Measurements from ENCODE around the gene FANCC. TPM values are rescaled to one million over a fixed set of nuclear protein-coding genes. Genes with fewer than 3 reads are reported as not detected.
A peak's percentile ranks its signal among the peaks of the same experiment; 100 is the strongest.

The FANCC gene
- total RNA-seq, 2 donors from 2014 or later: 4.9 to 21.2 TPM

GRCh38 chr9:95108777-95109176 lies 208.7 kb downstream of the FANCC start:
- Histone ChIP-seq H3K36me3 (no peaks in the 10 kb centered on the region), H3K27ac (peak overlapping the region in 1 of 2 donors; percentile 36), H3K27me3 (replicated peaks; ENCODE audit: insufficient read depth) (no peaks in the 10 kb centered on the region), H3K9me3 (no peaks in the 10 kb centered on the region), H3K4me1 (replicated peaks) (peaks cover 4% of the 10 kb centered on the region), H3K4me3 (no peak overlapping the region)
- intact Hi-C loops (cut with DNase I): no loop called here
- DNase-seq (ENCODE audit: low spot score): no peak
- 83% methylated on average over 5 of the region's 5 CpGs for WGBS
- no peak for TF ChIP-seq CTCF (IDR thresholded peaks at IDR 0.05)

- 43% methylated on average over 14 of the region's 14 CpGs for WGBS
- no peak for DNase-seq (ENCODE audit: low spot score)
- no peaks in the 10 kb centered on the region for H3K36me3 ChIP-seq
- H3K4me3 ChIP-seq: no peak overlapping the region
- intact Hi-C loops (cut with DNase I): no loop called here
- TF ChIP-seq CTCF (IDR thresholded peaks at IDR 0.05): no peak
- no peak for TF ChIP-seq POLR2A (IDR thresholded peaks at IDR 0.05)
- TF ChIP-seq POLR2AphosphoS5 (IDR thresholded peaks at IDR 0.05): peak; percentile 8
- no peaks in the 10 kb centered on the region for H3K27me3 ChIP-seq (replicated peaks; ENCODE audit: insufficient read depth)
- peaks cover 4% of the 10 kb centered on the region for H3K4me1 ChIP-seq (replicated peaks)
- no peaks in the 10 kb centered on the region for H3K9me3 ChIP-seq
- H3K27ac ChIP-seq: peak overlapping the region; percentile 36 to 45
These were observed 209.5 kb downstream of the FANCC start for GRCh38 chr9:95107976-95108375.

- Histone ChIP-seq H3K4me3 (no peak overlapping the region), H3K27me3 (replicated peaks; ENCODE audit: insufficient read depth) (no peaks in the 10 kb centered on the region), H3K36me3 (no peaks in the 10 kb centered on the region), H3K4me1 (replicated peaks) (peaks cover 7% of the 10 kb centered on the region), H3K27ac (peak overlapping the region; percentile 10 to 36), H3K9me3 (no peaks in the 10 kb centered on the region)
- DNase-seq (ENCODE audit: low spot score): no peak
- TF ChIP-seq POLR2A (IDR thresholded peaks at IDR 0.05) (no peak), POLR2AphosphoS5 (IDR thresholded peaks at IDR 0.05) (no peak), CTCF (IDR thresholded peaks at IDR 0.05) (no peak)
- intact Hi-C loops (cut with DNase I): no loop called here
- 32% methylated on average over 18 of the region's 18 CpGs for WGBS
These were observed 210.3 kb downstream of the FANCC start for GRCh38 chr9:95107001-95107749.

- H3K27me3 ChIP-seq (replicated peaks; ENCODE audit: insufficient read depth): no peaks in the 10 kb centered on the region
- H3K4me1 ChIP-seq (replicated peaks): peaks cover 3% of the 10 kb centered on the region
- intact Hi-C loops (cut with DNase I): no loop called here
- peak overlapping the region in 1 of 2 donors; percentile 73 for H3K27ac ChIP-seq
- no peak overlapping the region for H3K4me3 ChIP-seq
- WGBS: 58% methylated on average over 13 of the region's 13 CpGs
- no peaks in the 10 kb centered on the region for H3K36me3 ChIP-seq
- TF ChIP-seq POLR2AphosphoS5 (IDR thresholded peaks at IDR 0.05) (peak; percentile 62), CTCF (IDR thresholded peaks at IDR 0.05) (no peak)
- H3K9me3 ChIP-seq: no peaks in the 10 kb centered on the region
- no peak for DNase-seq (ENCODE audit: low spot score)
These were observed 211.8 kb downstream of the FANCC start for GRCh38 chr9:95105519-95106287.
